NB4 (cell line): ENCODE measurements around the gene BRD7.

Experiments used
- MAX ChIP-seq: IDR thresholded peaks from 2 replicates; pipeline ENCODE4 v1.6.1; 2011; ENCODE audit warnings: low read depth, low read length
- POLR2A ChIP-seq: IDR thresholded peaks from 2 replicates; pipeline ENCODE4 v1.6.1; 2011; ENCODE audit warnings: mild to moderate bottlenecking; ENCODE audit not compliant: insufficient read length; ENCODE audit errors: extremely low read depth

GRCh38 chr16:50280932-50281331, 87.9 kb downstream of the BRD7 start:
- TF ChIP-seq POLR2A (no peak), MAX (no peak)
